Osteoblast (primary cell): ENCODE data around the gene RFX4. TPM values are rescaled to one million over a fixed set of nuclear protein-coding genes. Genes with fewer than 3 reads are reported as not detected.
A peak's percentile ranks its signal among the peaks of the same experiment; 100 is the strongest.

ENCODE experiments used
- DNase-seq: peaks from one replicate; pipeline ENCODE4 v3.0.0; 2011; ENCODE audit warnings: low spot score, mixed read lengths; ENCODE audit not compliant: insufficient read length; ENCODE audit errors: missing footprints
- H2AFZ ChIP-seq: 2 replicates; pipeline ENCODE4 v1.6.0; 2011; ENCODE audit warnings: mild to moderate bottlenecking, low read length
- H3K27ac ChIP-seq: 2 replicates; pipeline ENCODE4 v1.5.1; 2011; ENCODE audit warnings: mild to moderate bottlenecking, low read depth, low read length, moderate library complexity
- H3K27me3 ChIP-seq: 2 replicates; pipeline ENCODE4 v1.6.0; 2012; ENCODE audit warnings: mild to moderate bottlenecking, control low read depth, inconsistent platforms, low read length, moderate library complexity; ENCODE audit not compliant: insufficient read depth
- H3K36me3 ChIP-seq: 2 replicates; pipeline ENCODE4 v1.5.1; 2011; ENCODE audit warnings: mild to moderate bottlenecking, low read length, control low read depth, moderate library complexity; ENCODE audit not compliant: insufficient read depth
- H3K4me1 ChIP-seq: 2 replicates; pipeline ENCODE4 v1.5.1; 2011; ENCODE audit warnings: mild to moderate bottlenecking, low read length, control low read depth, moderate library complexity; ENCODE audit not compliant: insufficient read depth
- H3K4me2 ChIP-seq: 2 replicates; pipeline ENCODE4 v1.6.0; 2011; ENCODE audit warnings: mild to moderate bottlenecking, low read length; ENCODE audit not compliant: insufficient read depth
- H3K4me3 ChIP-seq: fragments of 200-600 bp; sonication (generic); 3 replicates; pipeline ENCODE4 v1.5.1; 2012; ENCODE audit warnings: mild to moderate bottlenecking, low read length, inconsistent platforms; ENCODE audit not compliant: insufficient read depth
- H3K79me2 ChIP-seq: 2 replicates; pipeline ENCODE4 v1.6.0; 2012; ENCODE audit warnings: mild to moderate bottlenecking, low read length, control low read depth, inconsistent platforms; ENCODE audit not compliant: insufficient read depth
- H3K9me3 ChIP-seq: 2 replicates; pipeline ENCODE4 v1.5.1; 2011; ENCODE audit warnings: low read depth, low read length, control low read depth
- H4K20me1 ChIP-seq: 2 replicates; pipeline ENCODE4 v1.6.0; 2012; ENCODE audit warnings: mild to moderate bottlenecking, low read length, control low read depth; ENCODE audit not compliant: insufficient read depth
- CTCF ChIP-seq: IDR thresholded peaks from 2 replicates; pipeline ENCODE4 v1.5.1; 2011; ENCODE audit warnings: mild to moderate bottlenecking, low read depth, low read length, moderate library complexity; ENCODE audit errors: extremely low read depth
- total RNA-seq: library from RNA; depleted of rRNA; stranded (reverse); fragments of >200 nt; gene quantifications from 2 replicates; pipeline ENCODE4 v1.2.3, GENCODE V29; 2012

Gene RFX4
- total RNA-seq, 1 donor: not detected

DNA sequence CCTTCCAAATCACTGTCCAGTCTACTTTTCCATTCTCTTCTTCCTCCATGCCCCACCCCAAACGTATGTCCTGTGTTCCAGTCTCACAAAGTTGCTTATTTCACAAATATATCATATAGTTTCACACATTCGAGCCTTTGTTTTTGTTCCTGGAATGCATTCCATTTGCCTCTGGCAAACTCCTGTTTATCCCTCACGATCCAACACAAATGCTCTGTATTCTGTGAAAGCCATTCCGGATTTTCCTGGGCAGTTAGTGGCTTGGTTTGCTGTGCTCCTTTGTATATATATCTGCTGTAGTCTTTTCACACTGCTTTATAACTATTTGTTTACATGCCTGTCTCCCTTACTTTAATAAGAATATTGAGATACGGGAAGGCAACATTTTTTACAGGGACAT lies 200.7 kb downstream of the RFX4 start:
- peak overlapping the region; percentile 37 for H2AFZ ChIP-seq
- no peaks in the 10 kb centered on the region for H3K9me3 ChIP-seq
- peaks cover 50% of the 10 kb centered on the region for H3K79me2 ChIP-seq
- no peak for TF ChIP-seq CTCF
- peaks cover 5% of the 10 kb centered on the region for H4K20me1 ChIP-seq
- no peak for DNase-seq
- peaks cover 4% of the 10 kb centered on the region for H3K36me3 ChIP-seq
- H3K27ac ChIP-seq: peak overlapping the region; percentile 33
- peak overlapping the region; percentile 72 for H3K4me2 ChIP-seq
- peaks cover 6% of the 10 kb centered on the region for H3K4me1 ChIP-seq
- H3K27me3 ChIP-seq: no peaks in the 10 kb centered on the region
- H3K4me3 ChIP-seq: peak overlapping the region; percentile 50

DNA sequence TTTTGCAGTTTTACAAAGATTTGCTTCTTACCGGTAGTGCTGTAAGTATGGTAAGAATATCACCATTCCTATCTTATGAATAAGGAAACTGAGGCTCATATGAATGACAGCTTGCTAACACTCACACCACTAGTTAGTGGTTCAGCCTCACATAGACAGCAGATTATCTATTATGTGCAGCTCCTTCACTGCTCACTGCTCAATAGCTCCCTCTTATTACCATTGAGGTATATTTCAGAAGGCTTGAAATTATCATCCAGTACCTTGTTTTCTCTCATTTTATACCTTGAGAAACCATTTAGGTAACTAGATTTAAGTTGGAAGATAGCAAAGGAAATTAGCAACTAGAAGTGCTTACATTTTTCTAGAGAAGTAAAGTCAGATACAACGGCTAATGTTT lies 207.2 kb downstream of the RFX4 start:
- Histone ChIP-seq H3K4me3 (no peak overlapping the region), H3K4me1 (no peaks in the 10 kb centered on the region), H3K27ac (no peak overlapping the region), H3K36me3 (peaks cover 8% of the 10 kb centered on the region), H3K79me2 (peaks cover under 1% of the 10 kb centered on the region), H3K9me3 (no peaks in the 10 kb centered on the region), H4K20me1 (no peaks in the 10 kb centered on the region), H3K4me2 (no peak overlapping the region), H2AFZ (no peak overlapping the region), H3K27me3 (no peaks in the 10 kb centered on the region)
- no peak for DNase-seq
- peak; percentile 15 for TF ChIP-seq CTCF

- TF ChIP-seq CTCF: no peak
- Histone ChIP-seq H3K4me1 (no peaks in the 10 kb centered on the region), H2AFZ (no peak overlapping the region), H3K27me3 (no peaks in the 10 kb centered on the region), H3K4me3 (no peak overlapping the region), H3K36me3 (peaks cover 8% of the 10 kb centered on the region), H4K20me1 (no peaks in the 10 kb centered on the region), H3K9me3 (no peaks in the 10 kb centered on the region), H3K27ac (no peak overlapping the region), H3K4me2 (no peak overlapping the region), H3K79me2 (no peaks in the 10 kb centered on the region)
- no peak for DNase-seq
These were observed 208.7 kb downstream of the RFX4 start for GRCh38 chr12:106791531-106791930.

DNA sequence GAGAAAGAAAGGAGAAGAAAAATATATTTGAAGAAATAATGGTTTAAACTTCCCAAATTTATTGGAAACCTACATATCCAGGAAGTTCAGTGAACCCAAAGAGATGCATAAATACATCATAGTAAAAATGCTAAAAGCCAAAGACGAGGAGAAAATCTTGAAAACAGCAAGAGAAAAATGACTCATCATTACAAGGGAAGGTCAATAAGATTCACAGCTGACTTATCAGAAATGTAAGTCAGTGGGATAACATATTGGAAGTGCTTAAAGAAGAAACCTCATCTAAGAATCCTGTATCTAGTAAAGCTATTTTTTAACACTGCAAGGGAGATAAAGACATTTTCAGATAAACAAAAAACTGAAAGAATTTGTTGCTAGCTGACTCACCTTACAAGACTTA lies 211.6 kb downstream of the RFX4 start:
- no peaks in the 10 kb centered on the region for H3K4me1 ChIP-seq
- H3K79me2 ChIP-seq: no peaks in the 10 kb centered on the region
- no peaks in the 10 kb centered on the region for H3K9me3 ChIP-seq
- no peak for TF ChIP-seq CTCF
- no peak for DNase-seq
- H3K4me2 ChIP-seq: no peak overlapping the region
- no peaks in the 10 kb centered on the region for H4K20me1 ChIP-seq
- no peaks in the 10 kb centered on the region for H3K27me3 ChIP-seq
- peaks cover 4% of the 10 kb centered on the region for H3K36me3 ChIP-seq
- H3K27ac ChIP-seq: no peak overlapping the region
- no peak overlapping the region for H3K4me3 ChIP-seq
- H2AFZ ChIP-seq: no peak overlapping the region
